ENCODE data around the gene TAC1. TPM values are rescaled to one million over a fixed set of nuclear protein-coding genes. Genes with fewer than 3 reads are reported as not detected.

The TAC1 gene, protein sequence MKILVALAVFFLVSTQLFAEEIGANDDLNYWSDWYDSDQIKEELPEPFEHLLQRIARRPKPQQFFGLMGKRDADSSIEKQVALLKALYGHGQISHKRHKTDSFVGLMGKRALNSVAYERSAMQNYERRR
- total RNA-seq (2012; rRNA removed) (not detected in 2 replicates), polyA plus RNA-seq (2012; rRNA removed) (not detected in 2 replicates), Bru-seq, nascent RNA (not detected), BruChase-seq, experiment 1, labeled RNA remaining after a 6-hour chase (not detected), BruChase-seq, experiment 2, labeled RNA remaining after a 2-hour chase (not detected)
- polyA plus RNA-seq (2012; cell fraction: cytosol; rRNA removed) = not detected in 2 replicates
- not detected in 2 replicates for polyA plus RNA-seq (2012; cell fraction: nucleus; rRNA removed; ENCODE audit: low replicate concordance)
- long read RNA-seq = 0 reads

DNA sequence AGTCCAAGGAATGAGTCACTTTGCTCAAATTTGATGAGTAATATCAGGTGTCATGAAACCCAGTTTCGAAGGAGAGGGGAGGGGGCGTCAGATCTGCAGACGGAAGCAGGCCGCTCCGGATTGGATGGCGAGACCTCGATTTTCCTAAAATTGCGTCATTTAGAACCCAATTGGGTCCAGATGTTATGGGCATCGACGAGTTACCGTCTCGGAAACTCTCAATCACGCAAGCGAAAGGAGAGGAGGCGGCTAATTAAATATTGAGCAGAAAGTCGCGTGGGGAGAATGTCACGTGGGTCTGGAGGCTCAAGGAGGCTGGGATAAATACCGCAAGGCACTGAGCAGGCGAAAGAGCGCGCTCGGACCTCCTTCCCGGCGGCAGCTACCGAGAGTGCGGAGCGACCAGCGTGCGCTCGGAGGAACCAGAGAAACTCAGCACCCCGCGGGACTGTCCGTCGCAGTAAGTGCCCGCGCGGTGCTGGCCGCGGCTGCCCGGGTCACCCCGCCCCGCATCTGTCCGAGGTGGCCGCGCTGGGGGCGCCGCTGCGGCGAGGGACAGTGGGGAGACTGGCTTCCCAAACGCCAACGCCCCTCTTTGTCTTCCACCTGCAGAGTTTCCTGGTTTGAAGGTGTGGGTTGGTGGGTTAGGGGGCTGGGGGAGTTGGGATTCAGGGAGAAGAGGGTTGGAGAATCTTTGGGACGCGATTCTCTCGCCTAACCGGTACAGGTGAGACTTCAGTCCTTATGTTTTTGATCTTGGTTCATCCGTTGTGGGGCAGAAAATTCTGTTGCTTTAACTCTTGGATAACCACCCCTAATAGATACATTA is at the start of gene TAC1:
TSS of gene TAC1 (plus strand) at position 351 of the 829 bp plus-strand sequence. CDS start 527 bp downstream, outside the sequence.
- Histone ChIP-seq H3K9ac (ENCODE audit: low read depth, low read length) (no peak within 1 kb of the TSS), H4K91ac (ENCODE audit: insufficient read depth, low read depth, low read length) (no peak within 1 kb of the TSS), H3K9me3 (ENCODE audit: control insufficient read depth, insufficient read depth, low read length) (peaks cover 3% of the 10 kb centered on the region; the same call in 1 of the 2 replicates), H4K5ac (ENCODE audit: low read depth, low read length) (no peak within 1 kb of the TSS), H4K8ac (ENCODE audit: low read depth in 2 of 2, low read length in 2 of 2) (no peak within 1 kb of the TSS), H2AK9ac (replicated peaks; ENCODE audit: low read depth, low read length, poor library complexity) (no peak within 1 kb of the TSS), H3K4me1 (ENCODE audit: control insufficient read depth, insufficient read depth, low read length) (no peaks in the 10 kb centered on the region), H3K4me2 (ENCODE audit: low read depth, low read length) (peak within 1 kb of the TSS; percentile 25; the same call in 1 of the 2 replicates), H3K4me3 (ENCODE audit: insufficient read depth, low read depth, low read length) (no peak within 1 kb of the TSS), H3K9me1 (ENCODE audit: insufficient read depth, low read length) (no peaks in the 10 kb centered on the region), H2BK120ac (ENCODE audit: low read depth, low read length) (no peak within 1 kb of the TSS), H3K36me3 (ENCODE audit: control insufficient read depth, insufficient read depth, low read length) (no peaks in the 10 kb centered on the region), H3K79me1 (ENCODE audit: low read depth in 1 of 2, low read length in 2 of 2) (no peaks in the 10 kb centered on the region), H3K18ac (ENCODE audit: low read depth, low read length) (no peak within 1 kb of the TSS), H2AFZ (replicated peaks; ENCODE audit: low read length, poor library complexity) (peak within 1 kb of the TSS; percentile 34), H2BK15ac (ENCODE audit: low read depth, low read length) (no peak within 1 kb of the TSS), H3K56ac (ENCODE audit: extremely low read depth, insufficient read depth, low read length) (no peak within 1 kb of the TSS), H3K23ac (ENCODE audit: low read depth, low read length) (no peak within 1 kb of the TSS), H3K27me3 (ENCODE audit: control insufficient read depth, insufficient read depth, low read length) (peaks cover 18% of the 10 kb centered on the region), H2AK5ac (ENCODE audit: low read depth, low read length) (no peak within 1 kb of the TSS), H2BK5ac (ENCODE audit: low read depth, low read length, poor library complexity, severe bottlenecking) (no peak within 1 kb of the TSS), H4K20me1 (ENCODE audit: insufficient read depth, low read length) (no peaks in the 10 kb centered on the region), H3K27ac (ENCODE audit: insufficient read depth, low read length) (no peak within 1 kb of the TSS), H3K4ac (ENCODE audit: low read depth, low read length) (no peak within 1 kb of the TSS), H3K14ac (replicated peaks; ENCODE audit: low read depth, low read length) (no peak within 1 kb of the TSS), H2BK20ac (ENCODE audit: low read depth, low read length) (no peak within 1 kb of the TSS)
- CTCF ChIA-PET = no interaction called here
- no TSS peak for BruUV-seq (replicated peaks)
- ATAC-seq (ENCODE audit: low read depth) = no peak
- dilution Hi-C loops (cut with HindIII; ENCODE audit: low sequenced_read_pairs, unreplicated experiment) (no loop called here), in situ Hi-C loops (cut with MboI; ENCODE audit: low sequenced_read_pairs) (no loop called here), intact Hi-C loops (cut with micrococcal nuclease) (no loop called here)
- DNase-seq = no peak
- TF ChIP-seq, protein P1, sequence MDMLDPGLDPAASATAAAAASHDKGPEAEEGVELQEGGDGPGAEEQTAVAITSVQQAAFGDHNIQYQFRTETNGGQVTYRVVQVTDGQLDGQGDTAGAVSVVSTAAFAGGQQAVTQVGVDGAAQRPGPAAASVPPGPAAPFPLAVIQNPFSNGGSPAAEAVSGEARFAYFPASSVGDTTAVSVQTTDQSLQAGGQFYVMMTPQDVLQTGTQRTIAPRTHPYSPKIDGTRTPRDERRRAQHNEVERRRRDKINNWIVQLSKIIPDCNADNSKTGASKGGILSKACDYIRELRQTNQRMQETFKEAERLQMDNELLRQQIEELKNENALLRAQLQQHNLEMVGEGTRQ (IDR thresholded peaks at IDR 0.05; ENCODE audit: low read depth, low read length) = 0 out of 2 replicates have a peak, but pooled peaks have one; percentile 9
- TF ChIP-seq RAD21 (IDR thresholded peaks at IDR 0.05; ENCODE audit: low read length) = no peak
- 0 out of 2 replicates have a peak, but pooled peaks have one; percentile 3 for TF ChIP-seq CEBPB (IDR thresholded peaks at IDR 0.05; ENCODE audit: low read depth, low read length)
- no peak for TF ChIP-seq RCOR1 (IDR thresholded peaks at IDR 0.05; ENCODE audit: insufficient replicate concordance, low read length)
- WGBS, 2 experiments (ENCODE audit: extremely low coverage in 2 of 2, insufficient read length in 1 of 2) = 5% methylated on average over 28 of the region's 57 CpGs; no CpG with 5 or more reads in 1 of the 2 experiments
- POLR2A ChIA-PET (ENCODE audit: unreplicated experiment) = no interaction called here
